ENCODE results near the gene TXK. TPM values are rescaled to one million over a fixed set of nuclear protein-coding genes. Genes with fewer than 3 reads are reported as not detected.

Gene TXK
- total RNA-seq, 4 donors from 2014 or later: 1.5 to 9.9 (median 3.2) TPM

- TF ChIP-seq CTCF (IDR thresholded peaks at IDR 0.05; ENCODE audit: low read depth): no peak
Measured at GRCh38 chr4:48058617-48059530, 75.2 kb downstream of the TXK start.

- TF ChIP-seq CTCF (IDR thresholded peaks at IDR 0.05; ENCODE audit: low read depth): no peak
Measured at GRCh38 chr4:48051078-48051477, 83.0 kb downstream of the TXK start.

GRCh38 chr4:48049483-48049882 lies 84.6 kb downstream of the TXK start:
- TF ChIP-seq CTCF (IDR thresholded peaks at IDR 0.05; ENCODE audit: low read depth): no peak

- no peak for TF ChIP-seq CTCF (IDR thresholded peaks at IDR 0.05; ENCODE audit: low read depth)
Measured at GRCh38 chr4:48047896-48048295, 86.2 kb downstream of the TXK start.

- TF ChIP-seq CTCF (IDR thresholded peaks at IDR 0.05; ENCODE audit: low read depth): no peak
Measured at GRCh38 chr4:48047421-48047844, 86.6 kb downstream of the TXK start.

- no peak for TF ChIP-seq CTCF (IDR thresholded peaks at IDR 0.05; ENCODE audit: low read depth)
Measured at GRCh38 chr4:48046059-48046458, 88.0 kb downstream of the TXK start.

GRCh38 chr4:48044298-48044697 lies 89.8 kb downstream of the TXK start:
- TF ChIP-seq CTCF (IDR thresholded peaks at IDR 0.05; ENCODE audit: low read depth): no peak
